22Rv1 (cell line): ENCODE data around the gene MTAP.

Source experiments
- H3K27ac ChIP-seq: fragments of 450-650 bp; 2 replicates; pipeline ENCODE4 v1.5.1; 2017
- CTCF ChIP-seq: fragments of 450-650 bp; IDR thresholded peaks from 2 replicates; pipeline ENCODE4 v1.5.1; 2017; ENCODE audit warnings: mild to moderate bottlenecking
- ZFX ChIP-seq: fragments of 450-650 bp; IDR thresholded peaks from 2 replicates; pipeline ENCODE4 v1.6.1; 2017; ENCODE audit warnings: antibody characterized with exemption, borderline replicate concordance

Gene MTAP

DNA sequence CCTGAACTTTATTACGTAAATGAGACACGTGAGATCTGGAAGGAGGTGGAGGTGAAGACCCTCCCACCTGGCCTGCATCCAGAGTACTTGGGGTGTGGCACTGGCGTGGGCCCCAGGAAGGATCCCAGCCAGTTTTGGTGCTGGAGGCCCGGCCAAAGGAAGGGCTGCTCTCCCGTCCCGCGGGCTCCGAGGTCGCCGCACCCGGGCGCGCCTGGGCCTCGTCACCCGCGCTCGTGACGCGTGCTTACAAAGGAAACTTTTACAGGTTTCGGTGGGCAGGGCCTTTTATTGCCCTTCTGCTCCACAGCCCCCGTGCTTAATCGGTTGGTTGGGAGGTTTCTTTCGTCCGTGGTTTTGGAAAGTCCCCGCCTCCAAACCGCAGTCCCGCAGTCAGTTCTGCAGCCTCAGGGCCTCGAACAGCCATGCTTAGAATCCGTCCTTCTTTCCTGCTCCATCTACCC lies 162.5 kb downstream of the MTAP start:
- TF ChIP-seq CTCF (no peak), ZFX (no peak)
- 0 out of 2 replicates have a peak overlapping the region, but pooled peaks have one; percentile 27 for H3K27ac ChIP-seq

DNA sequence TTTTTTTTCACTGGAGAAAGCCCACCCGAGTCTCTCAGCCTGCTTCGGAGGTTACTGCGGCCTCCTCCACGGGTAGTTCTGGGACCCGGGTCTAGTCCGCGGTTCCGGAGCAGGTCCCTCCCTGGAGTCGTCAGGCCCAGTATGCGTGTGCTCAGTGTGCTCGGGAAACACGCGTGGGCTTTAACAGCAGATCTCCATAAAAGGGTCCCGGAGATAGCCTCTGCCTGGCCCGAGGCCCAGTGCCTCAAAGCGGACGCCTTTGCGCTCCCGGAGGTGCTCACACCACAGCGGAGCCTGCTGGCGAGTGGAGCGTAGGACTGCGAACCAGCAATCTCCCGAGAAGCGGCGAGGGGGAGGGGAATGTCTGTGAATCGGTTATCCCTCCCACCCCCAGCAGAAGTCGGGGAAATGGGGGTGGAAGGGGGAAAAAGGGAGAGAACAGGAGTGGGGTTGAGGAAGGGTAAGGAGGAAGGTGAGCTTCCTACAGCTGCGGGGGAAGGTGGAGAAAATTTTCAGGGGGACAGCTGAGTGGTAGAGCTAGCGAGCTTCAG lies 163.0 kb downstream of the MTAP start:
- H3K27ac ChIP-seq: 0 out of 2 replicates have a peak overlapping the region, but pooled peaks have one; percentile 27
- TF ChIP-seq ZFX (no peak), CTCF (peak; percentile 79)

GRCh38 chr9:21966140-21966851 lies 163.9 kb downstream of the MTAP start:
- H3K27ac ChIP-seq: no peak overlapping the region
- TF ChIP-seq ZFX (no peak), CTCF (no peak)

GRCh38 chr9:21967169-21967568 lies 164.7 kb downstream of the MTAP start:
- TF ChIP-seq ZFX: no peak
- TF ChIP-seq CTCF: no peak
- H3K27ac ChIP-seq: no peak overlapping the region

DNA sequence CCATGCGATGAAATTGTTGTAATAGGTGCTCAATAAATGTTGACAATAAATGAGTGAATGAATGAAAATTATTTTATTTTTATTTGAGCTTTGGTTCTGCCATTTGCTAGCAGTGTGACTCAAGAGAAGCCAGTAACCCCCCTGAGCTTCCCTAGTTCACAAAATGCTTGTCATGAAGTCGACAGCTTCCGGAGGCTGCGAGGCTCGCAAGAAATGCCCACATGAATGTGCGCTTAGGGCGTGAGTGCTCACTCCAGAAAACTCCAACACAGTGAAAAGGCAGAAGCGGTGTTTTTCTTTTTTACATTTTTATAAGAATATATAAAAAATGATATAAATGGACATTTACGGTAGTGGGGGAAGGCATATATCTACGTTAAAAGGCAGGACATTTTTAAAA lies 165.3 kb downstream of the MTAP start:
- no peak overlapping the region for H3K27ac ChIP-seq
- TF ChIP-seq ZFX: no peak
- TF ChIP-seq CTCF: no peak

DNA sequence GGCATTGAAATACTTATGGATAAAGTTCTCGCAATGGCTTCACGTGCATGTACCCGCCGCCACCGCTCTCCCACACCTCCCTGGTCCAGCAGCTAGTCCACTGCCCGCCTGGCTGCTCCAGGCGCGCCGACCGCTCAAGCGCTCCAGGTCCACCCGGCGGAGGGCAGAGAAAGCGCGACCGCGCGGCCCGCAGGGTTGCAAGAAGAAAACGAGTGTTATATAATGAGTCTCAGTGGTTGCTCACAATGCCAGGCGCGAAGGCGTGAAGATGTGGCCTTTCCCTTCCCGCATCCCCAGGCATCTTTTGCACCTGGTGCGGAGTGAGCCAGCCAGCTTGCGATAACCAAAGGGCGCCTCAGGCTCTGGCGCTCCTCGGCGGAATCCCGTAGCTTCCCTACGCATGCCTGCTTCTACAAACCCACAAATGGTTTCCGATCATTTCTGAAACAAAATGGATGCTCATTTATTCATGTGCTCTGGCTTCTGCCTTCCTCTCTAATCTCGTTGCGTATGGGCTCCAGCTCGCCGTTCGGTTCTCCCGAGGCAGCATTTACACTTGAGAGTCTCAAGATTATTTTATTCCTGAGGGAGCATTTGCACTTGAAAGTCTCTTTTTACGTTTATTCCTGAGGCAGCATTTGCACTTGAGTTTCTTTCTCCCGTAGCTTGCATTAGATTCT lies 166.0 kb downstream of the MTAP start:
- H3K27ac ChIP-seq: no peak overlapping the region
- no peak for TF ChIP-seq CTCF
